GM12878 (cell line): ENCODE results near the gene NIPA2. TPM values are rescaled to one million over a fixed set of nuclear protein-coding genes. Genes with fewer than 3 reads are reported as not detected.

Experiments used
- CBFB ChIP-seq: IDR thresholded peaks from 2 replicates; pipeline ENCODE4 v1.6.1; 2016; ENCODE audit warnings: antibody characterized with exemption, low read depth
- CEBPB ChIP-seq, 2 experiments: fragments of 150-350 bp in 1 of 2; IDR thresholded peaks; 2 replicates each; pipeline ENCODE4 v1.6.1; 2012 to 2014; ENCODE audit warnings: low read depth in 2 of 2, low read length in 2 of 2, borderline replicate concordance in 1 of 2, inconsistent platforms in 1 of 2
- CTCF ChIP-seq, 3 experiments: IDR thresholded peaks in 2 of 3; conservative IDR thresholded peaks in 1 of 3; 2 replicates each; pipeline ENCODE4 v1.5.1; 2011; ENCODE audit warnings: low read depth in 3 of 3, low read length in 3 of 3, mild to moderate bottlenecking in 3 of 3, control low read depth in 2 of 3, moderate library complexity in 2 of 3, inconsistent platforms in 1 of 3, mixed read lengths in 1 of 3; ENCODE audit not compliant: control insufficient read depth in 2 of 3, insufficient read depth in 1 of 3; ENCODE audit errors: extremely low read depth in 1 of 3
- EP300 ChIP-seq, 2 experiments: fragments of 150-350 bp in 1 of 2; IDR thresholded peaks; 2 replicates each; pipeline ENCODE4 v1.6.1; 2011 to 2012; ENCODE audit warnings: low read depth in 2 of 2, low read length in 2 of 2, borderline replicate concordance in 1 of 2, improper control_type of control experiment in 1 of 2, inconsistent platforms in 1 of 2; ENCODE audit not compliant: control insufficient read depth in 1 of 2
- KAT2A ChIP-seq: conservative IDR thresholded peaks from 2 replicates; pipeline ENCODE4 v1.6.1; 2011; ENCODE audit warnings: low read depth, low read length; ENCODE audit not compliant: control insufficient read depth
- KLF5 ChIP-seq: fragments of 450-650 bp; IDR thresholded peaks from 2 replicates; pipeline ENCODE4 v1.6.1; 2014; ENCODE audit warnings: mild to moderate bottlenecking; ENCODE audit not compliant: partially characterized antibody
- MEF2B ChIP-seq: fragments of 450-650 bp; IDR thresholded peaks from 2 replicates; pipeline ENCODE4 v1.6.1; 2018; ENCODE audit warnings: mild to moderate bottlenecking, moderate library complexity; ENCODE audit not compliant: partially characterized antibody, poor library complexity, severe bottlenecking
- MTA3 ChIP-seq: IDR thresholded peaks from 2 replicates; pipeline ENCODE4 v1.6.1; 2012; ENCODE audit warnings: low read length, inconsistent platforms, borderline replicate concordance
- PAX5 ChIP-seq: IDR thresholded peaks from 2 replicates; pipeline ENCODE4 v1.6.1; 2011; ENCODE audit warnings: low read depth, low read length, borderline replicate concordance
- PAX8 ChIP-seq: fragments of 450-650 bp; IDR thresholded peaks from 2 replicates; pipeline ENCODE4 v1.6.1; 2017; ENCODE audit warnings: mild to moderate bottlenecking, moderate library complexity
- PBX3 ChIP-seq: IDR thresholded peaks from 2 replicates; pipeline ENCODE4 v1.6.1; 2011; ENCODE audit warnings: mild to moderate bottlenecking, low read depth, low read length, moderate library complexity; ENCODE audit not compliant: insufficient replicate concordance
- POLR2AphosphoS5 ChIP-seq: IDR thresholded peaks from 2 replicates; pipeline ENCODE4 v1.6.1; 2011; ENCODE audit warnings: mild to moderate bottlenecking, low read length, inconsistent platforms
- SPI1 ChIP-seq: IDR thresholded peaks from 2 replicates; pipeline ENCODE4 v1.6.1; 2011; ENCODE audit warnings: low read depth, mild to moderate bottlenecking, low read length, moderate library complexity, borderline replicate concordance; ENCODE audit not compliant: insufficient read depth
- STAT1 ChIP-seq: fragments of 450-650 bp; conservative IDR thresholded peaks from 2 replicates; pipeline ENCODE4 v1.6.1; 2014; ENCODE audit warnings: antibody characterized with exemption, mild to moderate bottlenecking
- ZNF207 ChIP-seq: fragments of 450-650 bp; IDR thresholded peaks from 2 replicates; pipeline ENCODE4 v1.6.1; 2014; ENCODE audit warnings: antibody characterized with exemption, mild to moderate bottlenecking, borderline replicate concordance
- polyA plus RNA-seq, 11 experiments: library from polyadenylated mRNA; depleted of rRNA in 4 of 11; unstranded in 6 of 11; stranded (reverse) in 5 of 11; fragments of >200 nt; fragmentation: Nextera tagmentation in 4 of 11; fragmentation: Illumina TruSeq in 1 of 11; extraction: Ambion mirVana in 4 of 11; extraction: Trizol in 1 of 11; gene quantifications; 1 replicate in 1 of 11; 2 replicates in 10 of 11; pipeline versions ENCODE4 v1.2.1 to v1.2.3, GENCODE V29; 2011 to 2016; ENCODE audit warnings: inconsistent platforms in 2 of 11, missing spikeins in 2 of 11, low read depth in 1 of 11
- total RNA-seq, 4 experiments: library from RNA; depleted of rRNA in 3 of 4; stranded (reverse); fragments of >200 nt in 3 of 4; fragmentation: Illumina TruSeq in 1 of 4; extraction: Trizol in 1 of 4; gene quantifications; 2 replicates each; pipeline versions ENCODE4 v1.2.1 to v1.2.3, GENCODE V29; 2013 to 2021
- TF ChIP-seq, protein P1 (sequence below): fragments of 450-650 bp; conservative IDR thresholded peaks from 2 replicates; pipeline ENCODE4 v1.6.1; 2017; ENCODE audit warnings: mild to moderate bottlenecking, moderate library complexity
- TF ChIP-seq, protein P2 (sequence below): IDR thresholded peaks from 2 replicates; pipeline ENCODE4 v1.6.1; 2012; ENCODE audit warnings: mild to moderate bottlenecking, low read depth, low read length
- TF ChIP-seq, protein P3 (sequence below): IDR thresholded peaks from 2 replicates; pipeline ENCODE4 v1.6.1; 2011; ENCODE audit warnings: low read depth, low read length, improper control_type of control experiment, borderline replicate concordance

NIPA2 gene
- total and polyA plus RNA-seq, 10 of the 15 experiments (the other 5 are each of a cell fraction or from before 2014, with no cell fraction given): 24.4 to 159 (median 96.5) TPM

DNA sequence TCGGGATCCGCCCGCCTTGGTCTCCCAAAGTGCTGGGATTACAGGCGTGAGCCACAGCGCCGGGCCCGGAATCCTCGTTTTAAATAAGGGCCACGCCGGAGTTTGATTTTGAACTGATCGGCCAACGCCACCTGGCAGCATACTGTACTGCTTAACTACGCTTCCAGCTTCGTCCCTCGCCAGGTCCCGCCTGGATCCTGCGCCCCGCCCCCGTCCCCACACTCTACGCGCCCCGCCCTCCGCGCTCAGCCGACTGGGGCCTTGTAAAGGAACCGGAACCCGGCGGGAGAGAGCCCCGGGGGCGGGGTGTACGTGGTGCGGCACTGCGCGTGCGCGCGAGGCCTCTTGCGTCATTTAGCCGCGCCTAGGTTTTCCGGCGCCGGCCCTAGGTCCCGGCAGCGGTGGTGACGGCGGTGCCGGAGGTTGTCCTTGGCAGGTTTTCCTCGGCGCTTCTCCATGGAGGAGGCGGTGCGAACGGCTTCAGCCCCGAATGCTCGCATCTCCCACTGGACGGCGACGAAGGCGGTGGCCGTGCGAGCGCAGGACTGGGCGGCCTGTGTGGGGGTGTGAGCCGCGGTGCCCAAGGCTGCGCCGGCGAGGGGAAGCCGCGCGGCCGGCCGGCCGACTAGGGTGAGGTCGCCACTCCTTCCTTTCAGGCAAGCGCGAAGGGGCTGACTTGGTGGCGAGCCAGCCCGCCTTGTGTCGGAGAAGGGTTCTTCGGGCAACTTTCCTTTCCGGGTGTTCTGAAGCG lies at the start of gene NIPA2 (continued):
- TF ChIP-seq PBX3 (no peak), ZNF207 (peak; percentile 79; the same call in 1 of the 2 replicates), POLR2AphosphoS5 (peak; percentile 84; the same call in 1 of the 2 replicates), KAT2A (no peak), EP300 (IDR thresholded peaks at IDR 0.05; ENCODE audit: borderline replicate concordance in 1 of 2, control insufficient read depth in 1 of 2, low read depth in 2 of 2, low read length in 2 of 2) (peak; percentile 31; a peak in 1 of 4 replicates), PAX8 (no peak), CBFB (0 out of 2 replicates have a peak, but pooled peaks have one; percentile 17), CEBPB (IDR thresholded peaks at IDR 0.05; ENCODE audit: borderline replicate concordance in 1 of 2, low read depth in 2 of 2, low read length in 2 of 2) (peak in 1 of 2 experiments; percentile 59; a peak in 1 of 4 replicates), STAT1 (no peak), KLF5 (no peak), MTA3 (no peak), PAX5 (no peak; the same call in 1 of the 2 replicates), CTCF (IDR thresholded peaks at IDR 0.05 in 2 of 3, conservative IDR thresholded peaks at IDR 0.05 in 1 of 3; ENCODE audit: control insufficient read depth in 2 of 3, extremely low read depth in 1 of 3, insufficient read depth in 1 of 3, low read depth in 3 of 3, low read length in 3 of 3) (peak in 1 of 3 experiments; percentile 10; a peak in 2 of 6 replicates), SPI1 (no peak), MEF2B (no peak)
- TF ChIP-seq, protein P1, sequence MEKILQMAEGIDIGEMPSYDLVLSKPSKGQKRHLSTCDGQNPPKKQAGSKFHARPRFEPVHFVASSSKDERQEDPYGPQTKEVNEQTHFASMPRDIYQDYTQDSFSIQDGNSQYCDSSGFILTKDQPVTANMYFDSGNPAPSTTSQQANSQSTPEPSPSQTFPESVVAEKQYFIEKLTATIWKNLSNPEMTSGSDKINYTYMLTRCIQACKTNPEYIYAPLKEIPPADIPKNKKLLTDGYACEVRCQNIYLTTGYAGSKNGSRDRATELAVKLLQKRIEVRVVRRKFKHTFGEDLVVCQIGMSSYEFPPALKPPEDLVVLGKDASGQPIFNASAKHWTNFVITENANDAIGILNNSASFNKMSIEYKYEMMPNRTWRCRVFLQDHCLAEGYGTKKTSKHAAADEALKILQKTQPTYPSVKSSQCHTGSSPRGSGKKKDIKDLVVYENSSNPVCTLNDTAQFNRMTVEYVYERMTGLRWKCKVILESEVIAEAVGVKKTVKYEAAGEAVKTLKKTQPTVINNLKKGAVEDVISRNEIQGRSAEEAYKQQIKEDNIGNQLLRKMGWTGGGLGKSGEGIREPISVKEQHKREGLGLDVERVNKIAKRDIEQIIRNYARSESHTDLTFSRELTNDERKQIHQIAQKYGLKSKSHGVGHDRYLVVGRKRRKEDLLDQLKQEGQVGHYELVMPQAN: peak; percentile 92
- TF ChIP-seq, protein P2, sequence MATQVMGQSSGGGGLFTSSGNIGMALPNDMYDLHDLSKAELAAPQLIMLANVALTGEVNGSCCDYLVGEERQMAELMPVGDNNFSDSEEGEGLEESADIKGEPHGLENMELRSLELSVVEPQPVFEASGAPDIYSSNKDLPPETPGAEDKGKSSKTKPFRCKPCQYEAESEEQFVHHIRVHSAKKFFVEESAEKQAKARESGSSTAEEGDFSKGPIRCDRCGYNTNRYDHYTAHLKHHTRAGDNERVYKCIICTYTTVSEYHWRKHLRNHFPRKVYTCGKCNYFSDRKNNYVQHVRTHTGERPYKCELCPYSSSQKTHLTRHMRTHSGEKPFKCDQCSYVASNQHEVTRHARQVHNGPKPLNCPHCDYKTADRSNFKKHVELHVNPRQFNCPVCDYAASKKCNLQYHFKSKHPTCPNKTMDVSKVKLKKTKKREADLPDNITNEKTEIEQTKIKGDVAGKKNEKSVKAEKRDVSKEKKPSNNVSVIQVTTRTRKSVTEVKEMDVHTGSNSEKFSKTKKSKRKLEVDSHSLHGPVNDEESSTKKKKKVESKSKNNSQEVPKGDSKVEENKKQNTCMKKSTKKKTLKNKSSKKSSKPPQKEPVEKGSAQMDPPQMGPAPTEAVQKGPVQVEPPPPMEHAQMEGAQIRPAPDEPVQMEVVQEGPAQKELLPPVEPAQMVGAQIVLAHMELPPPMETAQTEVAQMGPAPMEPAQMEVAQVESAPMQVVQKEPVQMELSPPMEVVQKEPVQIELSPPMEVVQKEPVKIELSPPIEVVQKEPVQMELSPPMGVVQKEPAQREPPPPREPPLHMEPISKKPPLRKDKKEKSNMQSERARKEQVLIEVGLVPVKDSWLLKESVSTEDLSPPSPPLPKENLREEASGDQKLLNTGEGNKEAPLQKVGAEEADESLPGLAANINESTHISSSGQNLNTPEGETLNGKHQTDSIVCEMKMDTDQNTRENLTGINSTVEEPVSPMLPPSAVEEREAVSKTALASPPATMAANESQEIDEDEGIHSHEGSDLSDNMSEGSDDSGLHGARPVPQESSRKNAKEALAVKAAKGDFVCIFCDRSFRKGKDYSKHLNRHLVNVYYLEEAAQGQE: no peak
- TF ChIP-seq, protein P3, sequence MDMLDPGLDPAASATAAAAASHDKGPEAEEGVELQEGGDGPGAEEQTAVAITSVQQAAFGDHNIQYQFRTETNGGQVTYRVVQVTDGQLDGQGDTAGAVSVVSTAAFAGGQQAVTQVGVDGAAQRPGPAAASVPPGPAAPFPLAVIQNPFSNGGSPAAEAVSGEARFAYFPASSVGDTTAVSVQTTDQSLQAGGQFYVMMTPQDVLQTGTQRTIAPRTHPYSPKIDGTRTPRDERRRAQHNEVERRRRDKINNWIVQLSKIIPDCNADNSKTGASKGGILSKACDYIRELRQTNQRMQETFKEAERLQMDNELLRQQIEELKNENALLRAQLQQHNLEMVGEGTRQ: no peak
